T-helper 2 cell (primary cell): ENCODE results near the gene WTIP.
"Not testable (repeated sequence)": the region's sequence is repeated elsewhere in the genome, so short reads cannot be mapped to it uniquely, and the experiment has no call there.

Experiments
- DNase-seq, 5 experiments: peaks; one replicate each; pipeline versions ENCODE4 v3.0.0 to v3.0.0-alpha.2; 2012 to 2022
- total RNA-seq, 2 donors: gene quantifications; one replicate each; lab custom pipeline; 2026; lab: John Stamatoyannopoulos, UW

WTIP gene
- 1.8 to 3.7 reads per million in 2 donors for total RNA-seq

DNA sequence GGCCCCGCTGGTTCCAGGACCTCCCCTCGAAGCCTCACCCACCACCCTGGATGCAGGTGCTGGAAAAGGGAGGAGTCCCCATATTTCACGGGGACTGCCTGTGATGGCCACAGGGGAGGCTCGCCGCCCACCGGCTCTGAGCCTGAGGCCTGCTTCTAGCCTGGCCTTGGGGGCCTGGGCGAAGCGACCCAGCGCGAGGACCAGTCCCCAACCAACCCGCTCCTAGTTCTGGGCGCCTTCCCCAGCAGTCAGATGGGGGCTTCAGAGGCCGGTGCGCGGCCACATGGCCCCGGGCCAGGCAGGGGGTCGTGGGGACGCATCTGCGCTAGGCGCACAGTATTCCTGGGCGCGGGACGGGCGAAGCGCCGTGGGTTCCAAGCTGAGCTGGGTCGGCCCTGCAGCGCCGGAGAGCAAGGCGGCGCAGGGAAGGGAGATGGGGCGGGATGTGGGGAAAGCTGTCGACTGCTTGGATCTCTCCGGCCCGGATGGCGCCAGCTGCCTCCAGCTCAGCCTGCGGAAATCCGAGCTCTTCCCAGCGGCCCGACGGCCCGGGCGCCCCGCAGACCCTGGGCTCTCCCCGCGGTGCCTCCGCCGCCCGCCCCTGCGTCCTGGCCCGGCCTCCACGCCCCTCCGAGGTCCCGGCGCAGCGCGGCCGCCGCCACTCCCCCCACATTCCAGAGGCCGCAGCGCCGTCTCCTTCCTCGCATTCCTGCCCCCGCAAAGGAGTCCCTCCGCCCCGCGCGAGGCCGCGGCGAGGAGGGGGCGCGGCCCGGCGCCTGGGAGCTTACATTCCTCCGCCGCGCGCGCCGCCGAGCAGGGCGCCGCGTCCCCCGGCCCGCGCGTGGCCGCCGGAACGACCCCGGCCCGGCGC lies at the start of gene WTIP:
WTIP (plus strand) TSS at position 788 of the 871 bp plus-strand sequence. CDS start 217 bp downstream, outside the sequence.
- DNase-seq = no peak

DNA sequence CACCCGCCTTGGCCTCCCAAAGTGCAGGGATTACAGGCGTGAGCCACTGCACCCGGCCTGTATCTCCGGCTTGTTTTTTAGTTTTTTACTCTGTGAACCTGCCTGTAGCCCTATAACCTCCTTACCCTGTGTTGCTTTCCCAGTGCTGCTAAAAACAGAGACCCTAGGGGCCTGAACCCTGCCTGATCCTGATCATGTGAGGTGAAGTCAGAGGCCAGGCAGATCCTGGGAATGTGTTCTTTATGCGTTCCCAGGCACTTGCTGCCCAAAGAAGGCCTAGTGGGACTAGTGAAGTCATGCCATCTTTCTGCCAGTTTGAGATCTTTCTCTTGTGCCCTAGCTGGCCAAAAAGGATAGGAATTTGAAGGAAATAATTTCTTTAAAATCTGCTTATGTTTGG lies 48.8 kb upstream of the WTIP start:
- no peak for DNase-seq

DNA sequence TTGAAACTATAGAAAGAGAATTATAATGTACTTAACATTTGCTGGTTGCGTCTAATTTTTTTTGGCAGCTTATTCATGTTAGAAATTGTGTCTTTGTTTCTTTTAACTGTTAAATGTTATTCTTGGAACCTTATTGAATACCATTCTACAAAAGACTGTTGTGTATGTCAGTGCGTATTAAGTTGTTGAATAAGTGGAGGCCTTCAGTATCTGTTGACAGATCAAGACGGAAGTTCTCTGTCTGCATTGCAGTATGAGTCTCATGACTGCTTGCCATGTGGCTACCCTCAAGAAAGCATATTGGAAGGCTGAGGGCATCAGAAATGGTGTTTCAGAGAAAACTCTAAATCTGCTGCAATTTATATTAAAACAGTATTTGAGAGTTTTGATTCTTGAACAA lies 44.8 kb upstream of the WTIP start:
- no peak for DNase-seq

DNA sequence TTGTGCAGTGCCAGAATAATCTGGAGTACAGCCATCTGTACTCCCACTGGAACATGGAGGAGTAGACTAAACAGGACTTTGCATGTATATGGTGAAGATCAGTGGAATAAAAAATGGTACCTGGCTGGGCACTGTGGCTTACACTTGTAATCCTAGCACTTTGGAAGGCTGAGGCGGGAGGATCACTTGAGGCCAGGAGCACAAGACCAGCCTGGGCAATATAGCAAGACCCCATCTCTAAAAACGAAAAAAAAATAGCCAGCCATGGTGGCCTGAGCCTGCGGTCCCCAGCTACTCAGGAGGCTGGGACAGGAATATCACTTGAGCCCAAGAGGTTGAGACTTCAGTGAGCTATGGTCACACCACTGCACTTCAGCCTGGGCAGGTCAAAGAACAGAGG lies 33.4 kb upstream of the WTIP start:
- DNase-seq = no peak

- DNase-seq = no peak
These were observed 28.8 kb upstream of the WTIP start for GRCh38 chr19:34452723-34453122.

GRCh38 chr19:34454091-34454490 lies 27.5 kb upstream of the WTIP start:
- no peak for DNase-seq

DNA sequence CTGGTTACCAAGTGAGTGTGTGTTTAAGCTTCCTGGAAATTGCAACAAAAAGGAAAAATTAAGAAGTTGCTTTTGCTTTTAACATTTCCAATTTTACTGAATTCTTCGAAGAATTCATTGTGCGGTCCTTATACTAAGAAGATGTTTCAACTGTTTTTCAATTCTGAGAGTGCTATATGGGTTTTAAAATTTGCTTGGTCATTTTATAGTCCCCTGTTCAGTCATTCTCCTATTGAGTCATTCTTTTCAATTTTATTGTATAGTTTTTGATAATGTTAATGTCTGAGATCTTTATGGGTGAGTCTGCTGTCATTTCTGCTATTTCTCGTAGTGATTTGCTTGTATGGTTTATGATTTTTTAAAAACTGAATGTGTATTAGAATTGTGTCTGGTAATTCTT lies 26.9 kb upstream of the WTIP start:
- DNase-seq = no peak

DNA sequence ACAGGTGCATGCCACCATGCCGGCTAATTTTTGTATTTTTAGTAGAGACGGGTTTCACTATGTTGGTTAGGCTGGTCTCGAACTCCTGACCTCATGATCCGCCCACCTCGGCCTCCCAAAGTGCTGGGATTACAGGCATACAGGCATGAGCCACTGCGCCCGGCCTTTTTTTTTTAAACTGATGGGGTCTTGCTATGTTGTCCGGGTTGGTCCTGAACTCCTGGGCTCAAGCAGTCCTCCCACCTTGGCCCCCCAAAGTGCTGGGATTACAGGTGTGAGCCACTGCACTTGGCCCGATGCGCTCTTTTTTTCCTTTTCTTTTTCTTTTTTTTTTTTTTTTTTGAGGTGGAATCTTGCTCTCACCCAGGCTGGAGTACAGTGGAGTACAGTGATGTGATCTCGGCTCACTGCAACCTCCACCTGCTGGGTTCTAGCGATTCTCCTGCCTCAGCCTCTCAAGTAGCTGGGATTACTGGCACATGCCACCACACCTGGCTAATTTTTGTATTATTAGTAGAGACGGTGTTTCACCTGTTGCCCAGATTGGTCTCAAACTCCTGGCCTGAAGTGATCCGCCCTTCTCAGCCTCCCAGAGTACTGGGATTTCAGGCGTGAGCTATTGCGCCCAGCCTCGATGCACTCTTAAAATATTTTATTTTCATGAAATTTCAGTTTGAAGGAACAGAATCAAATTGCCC lies 25.6 kb upstream of the WTIP start:
- DNase-seq = not testable (repeated sequence)

DNA sequence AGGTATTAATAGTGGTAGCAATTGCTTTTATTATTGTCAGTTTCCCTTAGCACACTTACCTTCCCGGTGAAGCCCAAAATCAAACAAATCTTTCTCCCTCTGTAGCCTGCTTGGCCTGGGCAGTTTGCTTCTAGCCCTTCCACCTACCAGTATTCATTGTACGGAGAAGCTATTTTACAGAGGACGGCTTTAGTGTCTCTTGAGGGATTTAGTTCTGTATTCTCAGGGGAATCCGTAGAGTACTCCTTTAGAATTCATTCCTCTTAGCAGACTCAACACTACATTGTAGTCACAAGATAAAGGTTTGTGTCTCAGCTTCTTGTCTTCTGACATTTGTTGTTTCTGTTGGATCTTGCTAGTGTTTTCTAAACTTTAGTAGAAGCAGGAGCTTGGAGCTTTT lies 24.1 kb upstream of the WTIP start:
- no peak for DNase-seq

- DNase-seq = no peak
These were observed 22.9 kb upstream of the WTIP start for GRCh38 chr19:34458677-34459076.

- DNase-seq = no peak
These were observed 21.9 kb upstream of the WTIP start for GRCh38 chr19:34459614-34460013.

- DNase-seq = no peak
These were observed 20.0 kb upstream of the WTIP start for GRCh38 chr19:34461375-34462100.

GRCh38 chr19:34464785-34465184 lies 16.8 kb upstream of the WTIP start:
- DNase-seq = not testable (repeated sequence)

GRCh38 chr19:34468409-34468808 lies 13.1 kb upstream of the WTIP start:
- no peak for DNase-seq

DNA sequence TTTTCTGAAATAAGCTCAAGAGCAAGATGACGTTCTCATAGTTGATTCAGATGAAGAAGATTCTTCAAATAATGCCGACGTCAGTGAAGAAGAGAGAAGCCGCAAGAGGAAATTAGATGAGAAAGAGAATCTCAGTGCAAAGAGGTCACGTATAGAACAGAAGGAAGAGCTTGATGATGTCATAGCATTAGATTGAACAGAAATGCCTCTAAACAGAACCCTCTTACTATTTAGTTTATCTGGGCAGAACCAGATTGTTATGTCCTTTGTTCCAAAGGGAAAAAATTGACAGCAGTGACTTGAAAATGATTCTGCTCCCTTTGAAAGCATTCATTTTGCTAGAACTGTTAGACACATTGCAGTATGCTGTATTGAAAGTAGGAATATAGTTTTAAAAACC lies 12.5 kb upstream of the WTIP start:
- not testable (repeated sequence) for DNase-seq

GRCh38 chr19:34471906-34472700 lies 9.5 kb upstream of the WTIP start:
- DNase-seq = no peak

DNA sequence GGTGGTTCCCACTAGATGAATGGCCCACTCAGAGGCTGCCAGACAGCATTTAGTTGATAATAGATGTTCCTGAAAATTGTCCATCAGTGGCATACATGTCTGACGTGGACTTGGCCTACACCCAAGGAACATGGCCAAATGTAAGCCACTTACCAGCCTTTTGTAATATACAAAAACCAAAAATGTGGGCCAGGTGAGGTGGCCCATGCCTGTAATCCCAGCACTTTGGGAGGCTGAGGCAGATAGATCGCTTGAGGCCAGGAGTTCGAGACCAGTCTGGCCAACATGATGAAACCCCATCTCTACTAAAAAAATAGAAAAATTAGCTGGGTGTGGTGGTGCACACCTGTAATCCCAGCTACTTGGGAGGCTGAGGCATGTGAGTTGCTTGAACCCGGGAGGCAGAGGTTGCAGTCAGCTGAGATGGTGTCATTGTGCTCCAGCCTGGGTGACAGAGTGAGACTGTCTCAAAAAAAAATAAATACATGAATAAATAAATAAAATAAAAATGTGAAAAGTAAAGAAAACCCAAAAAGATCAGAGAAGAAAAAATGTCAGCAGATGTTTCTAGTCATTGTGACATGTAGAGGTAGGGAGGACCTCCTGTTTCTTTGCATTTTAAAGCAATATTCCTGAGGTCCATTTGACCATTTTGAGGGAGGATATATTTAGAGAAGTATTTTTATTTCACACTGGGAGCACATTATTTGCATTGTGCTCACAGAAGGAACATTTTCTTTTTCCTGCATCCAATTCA lies 7.1 kb upstream of the WTIP start:
- no peak for DNase-seq

DNA sequence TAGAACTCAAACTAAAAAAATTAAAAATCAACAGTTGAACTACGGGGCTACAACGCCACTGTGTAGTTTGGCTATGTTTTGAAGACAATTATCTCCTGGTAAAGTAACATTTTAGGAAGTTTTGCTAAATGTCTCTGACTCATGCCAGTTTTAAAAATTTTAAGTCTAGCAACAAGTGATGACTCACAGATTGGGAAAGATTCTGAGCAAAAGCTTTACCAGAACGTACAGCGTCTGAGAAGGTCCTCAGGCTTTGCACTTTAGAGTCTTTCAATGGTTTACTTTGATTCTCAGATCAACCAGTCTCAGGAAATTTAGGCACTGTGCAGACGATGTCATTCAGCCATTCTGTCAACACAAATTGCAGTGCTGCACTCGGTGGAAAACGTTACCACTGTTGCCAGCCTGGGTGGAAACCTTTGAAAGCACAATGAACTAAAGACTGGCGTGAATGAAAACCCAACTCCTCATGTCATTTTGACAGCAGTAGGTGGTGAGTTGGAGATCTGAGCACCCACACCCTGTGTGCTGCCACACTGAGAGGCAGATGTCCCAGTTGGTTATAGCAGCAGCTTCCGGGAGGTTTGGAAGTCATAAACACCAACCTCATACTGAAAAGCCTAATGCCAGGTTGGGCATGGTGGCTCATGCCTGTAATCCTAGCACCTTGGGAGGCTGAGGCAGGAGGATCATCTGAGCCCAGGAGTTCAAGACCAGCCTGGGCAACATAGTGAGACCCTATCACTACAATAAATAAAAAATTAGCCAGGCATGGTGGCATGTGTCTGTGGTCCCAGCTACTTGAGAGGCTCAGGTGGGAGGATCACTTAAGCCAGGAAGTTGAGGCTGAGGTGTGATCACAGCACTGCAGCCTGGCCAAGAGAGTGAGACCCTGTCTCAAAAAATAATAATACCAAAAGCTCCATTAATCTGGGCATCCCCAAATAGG lies 6.3 kb upstream of the WTIP start:
- no peak for DNase-seq

DNA sequence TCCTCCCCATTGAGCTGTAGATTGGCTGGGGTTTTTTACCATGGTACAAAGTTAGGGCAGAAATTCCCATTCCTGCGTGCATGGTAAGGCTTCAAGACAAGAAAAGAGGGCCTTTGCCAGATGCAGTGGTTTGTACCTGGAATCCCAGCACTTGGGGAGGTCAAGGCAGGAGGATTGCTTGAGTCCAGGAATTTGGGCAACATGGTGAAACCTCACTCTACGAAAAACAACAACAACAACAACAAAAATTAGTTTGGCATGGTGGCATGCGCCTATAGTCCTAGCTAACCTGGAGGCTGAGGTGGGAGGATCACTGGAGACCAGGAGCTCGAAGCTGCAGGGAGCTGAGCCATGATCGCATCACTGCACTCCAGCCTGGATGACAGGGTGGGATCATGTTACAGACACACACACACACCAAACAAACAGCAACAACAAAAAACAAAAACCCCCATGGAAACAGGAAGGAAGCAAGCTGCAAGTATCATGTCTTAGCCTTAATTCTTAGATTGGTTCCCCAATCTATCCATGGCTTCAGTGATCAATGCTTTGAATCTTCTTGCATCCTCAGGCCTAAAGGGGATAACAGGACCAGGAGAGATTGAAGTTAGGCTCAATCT lies 5.5 kb upstream of the WTIP start:
- DNase-seq = no peak

- not testable (repeated sequence) for DNase-seq
These were observed 3.1 kb upstream of the WTIP start for GRCh38 chr19:34478496-34478895.
